ENCODE data around the gene ABR. TPM values are rescaled to one million over a fixed set of nuclear protein-coding genes. Genes with fewer than 3 reads are reported as not detected.

Gene ABR
- total and polyA plus RNA-seq, 8 donors, result 59.0 to 187 (median 80.5) TPM

DNA sequence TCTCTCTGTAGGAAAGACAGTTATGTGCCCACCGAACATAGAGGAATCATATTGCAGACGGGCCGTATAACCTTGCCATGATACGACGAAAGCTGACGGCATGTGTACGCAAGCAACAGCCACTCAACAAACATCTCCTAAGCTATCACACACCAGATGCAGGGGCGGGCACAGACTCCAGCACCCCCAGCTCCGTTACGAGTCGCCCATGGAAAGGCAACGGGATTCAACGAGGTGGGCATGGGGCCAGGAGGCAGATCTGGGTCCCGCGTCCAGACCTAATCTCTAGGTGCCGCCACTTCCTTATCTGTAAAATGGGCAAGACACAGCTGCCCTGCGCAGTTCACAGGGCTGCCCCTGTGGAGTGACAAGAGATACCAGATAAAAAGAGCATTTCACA lies 35.6 kb downstream of the ABR start:
- no peak overlapping the region for H3K27ac ChIP-seq
- DNase-seq (no peak), ATAC-seq (no peak)
- peaks cover 0 to 6% of the 10 kb centered on the region in 2 donors for H3K36me3 ChIP-seq
- no peak overlapping the region for H3K4me3 ChIP-seq
- intact Hi-C loops (cut with DNase I), result no loop called here
- H3K27me3 ChIP-seq, result no peaks in the 10 kb centered on the region
- H3K9me3 ChIP-seq, result no peaks in the 10 kb centered on the region
- no peaks in the 10 kb centered on the region for H3K4me1 ChIP-seq
- TF ChIP-seq, protein P1, sequence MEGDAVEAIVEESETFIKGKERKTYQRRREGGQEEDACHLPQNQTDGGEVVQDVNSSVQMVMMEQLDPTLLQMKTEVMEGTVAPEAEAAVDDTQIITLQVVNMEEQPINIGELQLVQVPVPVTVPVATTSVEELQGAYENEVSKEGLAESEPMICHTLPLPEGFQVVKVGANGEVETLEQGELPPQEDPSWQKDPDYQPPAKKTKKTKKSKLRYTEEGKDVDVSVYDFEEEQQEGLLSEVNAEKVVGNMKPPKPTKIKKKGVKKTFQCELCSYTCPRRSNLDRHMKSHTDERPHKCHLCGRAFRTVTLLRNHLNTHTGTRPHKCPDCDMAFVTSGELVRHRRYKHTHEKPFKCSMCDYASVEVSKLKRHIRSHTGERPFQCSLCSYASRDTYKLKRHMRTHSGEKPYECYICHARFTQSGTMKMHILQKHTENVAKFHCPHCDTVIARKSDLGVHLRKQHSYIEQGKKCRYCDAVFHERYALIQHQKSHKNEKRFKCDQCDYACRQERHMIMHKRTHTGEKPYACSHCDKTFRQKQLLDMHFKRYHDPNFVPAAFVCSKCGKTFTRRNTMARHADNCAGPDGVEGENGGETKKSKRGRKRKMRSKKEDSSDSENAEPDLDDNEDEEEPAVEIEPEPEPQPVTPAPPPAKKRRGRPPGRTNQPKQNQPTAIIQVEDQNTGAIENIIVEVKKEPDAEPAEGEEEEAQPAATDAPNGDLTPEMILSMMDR (IDR thresholded peaks at IDR 0.05), result no peak

DNA sequence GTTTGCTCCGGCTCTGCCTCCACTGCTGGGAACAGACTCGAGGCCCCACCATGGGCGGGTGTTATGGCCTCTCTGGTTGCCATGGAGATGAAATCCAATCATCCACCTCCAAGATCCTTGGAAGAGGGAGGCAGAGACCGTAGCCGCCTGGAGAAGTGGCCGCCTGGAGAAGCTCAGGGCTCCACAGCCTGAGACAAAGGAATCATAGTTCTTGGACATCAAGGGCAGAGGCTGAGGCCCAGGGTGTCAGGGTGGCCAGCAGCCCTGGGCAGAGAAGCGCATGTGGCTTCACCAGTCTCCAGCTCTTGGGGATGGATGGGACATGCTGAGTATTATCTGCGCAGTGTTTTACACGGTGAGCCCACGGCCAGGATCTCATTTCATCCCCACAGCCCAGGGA lies 36.2 kb downstream of the ABR start:
- H3K9me3 ChIP-seq, result no peaks in the 10 kb centered on the region
- TF ChIP-seq, protein P1 (IDR thresholded peaks at IDR 0.05), result no peak
- intact Hi-C loops (cut with DNase I), result no loop called here
- no peaks in the 10 kb centered on the region for H3K4me1 ChIP-seq
- peak in 1 of 4 donors; percentile 36 for DNase-seq
- ATAC-seq, result no peak
- no peak overlapping the region for H3K4me3 ChIP-seq
- no peaks in the 10 kb centered on the region for H3K27me3 ChIP-seq
- peaks cover 0 to 4% of the 10 kb centered on the region in 2 donors for H3K36me3 ChIP-seq
- no peak overlapping the region for H3K27ac ChIP-seq

DNA sequence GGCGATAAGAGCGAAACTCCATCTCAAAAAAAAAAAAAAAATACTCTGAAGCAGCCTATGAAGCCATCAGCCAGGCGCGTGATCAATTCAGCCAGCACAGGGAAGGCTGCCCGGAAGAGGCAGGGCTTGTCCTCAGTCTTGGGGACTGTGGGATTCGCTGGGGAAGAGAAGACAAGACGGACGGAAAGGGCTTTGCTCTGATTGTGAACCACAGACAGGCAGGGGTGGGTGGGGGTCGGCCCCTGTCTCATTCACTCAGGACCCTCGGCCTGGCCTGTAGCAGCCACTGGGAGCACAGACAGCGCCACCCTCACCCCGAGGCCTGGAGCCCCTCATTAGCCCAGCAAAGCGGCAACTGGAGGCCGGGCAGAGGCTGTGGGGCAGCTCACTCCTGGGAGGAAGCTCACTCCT lies 37.2 kb downstream of the ABR start:
- Histone ChIP-seq H3K9me3 (no peaks in the 10 kb centered on the region), H3K27ac (no peak overlapping the region), H3K27me3 (no peaks in the 10 kb centered on the region), H3K4me3 (no peak overlapping the region), H3K4me1 (no peaks in the 10 kb centered on the region), H3K36me3 (no peaks in the 10 kb centered on the region)
- no peak for DNase-seq
- TF ChIP-seq, protein P1 (IDR thresholded peaks at IDR 0.05), result no peak
- no peak for ATAC-seq
- intact Hi-C loops (cut with DNase I), result no loop called here

DNA sequence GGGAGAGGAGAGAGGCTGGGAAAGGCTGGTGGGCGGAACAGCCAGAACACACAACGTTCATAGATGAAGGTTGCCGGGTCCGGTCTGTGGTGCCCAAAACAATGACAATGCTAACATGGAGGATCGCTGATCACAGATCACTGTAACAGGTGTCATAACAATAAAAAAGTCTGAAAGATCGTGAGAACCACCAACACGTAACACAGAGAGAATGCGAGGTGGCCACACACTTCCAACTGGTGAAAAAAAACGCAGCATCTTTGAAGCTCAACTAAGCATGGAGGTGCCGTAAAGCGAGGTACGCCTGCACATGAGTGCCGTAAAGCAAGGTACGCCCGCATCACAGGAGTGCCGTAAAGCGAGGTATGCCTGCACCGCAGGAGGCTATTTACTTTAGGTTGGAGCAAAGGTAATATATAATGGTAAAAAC lies 42.3 kb downstream of the ABR start:
- H3K27me3 ChIP-seq, result no peaks in the 10 kb centered on the region
- no peaks in the 10 kb centered on the region for H3K9me3 ChIP-seq
- intact Hi-C loops (cut with DNase I), result no loop called here
- DNase-seq, result no peak
- TF ChIP-seq, protein P1 (IDR thresholded peaks at IDR 0.05), result no peak
- no peaks in the 10 kb centered on the region for H3K36me3 ChIP-seq
- no peak overlapping the region for H3K4me3 ChIP-seq
- no peaks in the 10 kb centered on the region for H3K4me1 ChIP-seq
- no peak overlapping the region for H3K27ac ChIP-seq
- peak; percentile 46 for ATAC-seq

DNA sequence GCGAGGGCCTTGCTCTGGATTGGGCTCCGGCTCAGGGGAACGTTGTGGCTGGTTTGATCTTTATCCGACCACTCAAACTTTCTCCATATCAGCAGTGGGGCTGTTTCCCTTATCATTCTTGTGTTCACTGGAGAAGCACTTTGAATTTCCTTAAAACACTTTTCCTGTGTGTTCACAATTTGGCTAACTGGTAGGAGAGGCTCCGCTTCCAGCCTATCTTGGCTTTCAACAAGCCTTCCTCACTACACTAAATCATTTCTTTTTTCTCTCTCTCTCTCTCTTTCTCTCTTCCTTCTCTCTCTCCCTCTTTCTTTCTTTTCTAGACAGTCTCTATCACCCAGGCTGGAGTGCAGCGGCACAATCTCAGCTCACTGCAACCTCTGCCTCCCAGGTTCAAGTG lies 43.0 kb downstream of the ABR start:
- intact Hi-C loops (cut with DNase I), result no loop called here
- ATAC-seq (no peak), DNase-seq (no peak)
- H3K27ac ChIP-seq, result no peak overlapping the region
- TF ChIP-seq, protein P1 (IDR thresholded peaks at IDR 0.05), result no peak
- no peaks in the 10 kb centered on the region for H3K27me3 ChIP-seq
- H3K4me1 ChIP-seq, result no peaks in the 10 kb centered on the region
- H3K4me3 ChIP-seq, result no peak overlapping the region
- no peaks in the 10 kb centered on the region for H3K9me3 ChIP-seq
- H3K36me3 ChIP-seq, result no peaks in the 10 kb centered on the region
